HEK293T (cell line): ENCODE measurements around the gene KCNE4.

Experiments used
- BHLHE40 ChIP-seq: fragments of 450-650 bp; IDR thresholded peaks from 2 replicates; pipeline ENCODE4 v1.6.1; 2016; ENCODE audit warnings: mild to moderate bottlenecking, moderate library complexity, borderline replicate concordance
- CTBP1 ChIP-seq: fragments of 450-650 bp; IDR thresholded peaks from 2 replicates; pipeline ENCODE4 v1.6.1; 2016; ENCODE audit warnings: borderline replicate concordance
- ELF4 ChIP-seq: fragments of 450-650 bp; IDR thresholded peaks from 2 replicates; pipeline ENCODE4 v1.6.1; 2017; ENCODE audit warnings: antibody characterized with exemption
- FOXA1 ChIP-seq: fragments of 450-650 bp; IDR thresholded peaks from 2 replicates; pipeline ENCODE4 v1.6.1; 2016; ENCODE audit warnings: mild to moderate bottlenecking
- FOXK2 ChIP-seq: fragments of 450-650 bp; IDR thresholded peaks from 2 replicates; pipeline ENCODE4 v1.6.1; 2016; ENCODE audit warnings: mild to moderate bottlenecking
- FOXM1 ChIP-seq: fragments of 450-650 bp; IDR thresholded peaks from 2 replicates; pipeline ENCODE4 v1.6.1; 2017; ENCODE audit warnings: mild to moderate bottlenecking, borderline replicate concordance
- NFRKB ChIP-seq: fragments of 450-650 bp; IDR thresholded peaks from 2 replicates; pipeline ENCODE4 v1.6.1; 2016; ENCODE audit warnings: mild to moderate bottlenecking, moderate library complexity
- SP1 ChIP-seq: fragments of 450-650 bp; IDR thresholded peaks from 2 replicates; pipeline ENCODE4 v1.6.1; 2017
- SUZ12 ChIP-seq: fragments of 450-650 bp; IDR thresholded peaks from 2 replicates; pipeline ENCODE4 v1.6.1; 2016; ENCODE audit warnings: mild to moderate bottlenecking
- TARDBP ChIP-seq: fragments of 450-650 bp; IDR thresholded peaks from 2 replicates; pipeline ENCODE4 v1.6.1; 2016
- ZNF384 ChIP-seq: fragments of 450-650 bp; IDR thresholded peaks from 2 replicates; pipeline ENCODE4 v1.6.1; 2016

- TF ChIP-seq BHLHE40 (no peak), CTBP1 (no peak), FOXA1 (no peak), TARDBP (no peak), NFRKB (no peak), ELF4 (no peak), FOXK2 (no peak), FOXM1 (no peak), SP1 (no peak), ZNF384 (no peak), SUZ12 (no peak)
Measured at GRCh38 chr2:223055140-223055539, 3.1 kb downstream of the KCNE4 start.
